ENCODE measurements around the gene CYBA. TPM values are rescaled to one million over a fixed set of nuclear protein-coding genes. Genes with fewer than 3 reads are reported as not detected.

The CYBA gene
- polyA plus RNA-seq, 1 donor from 2014 or later, result 6.3 TPM

DNA sequence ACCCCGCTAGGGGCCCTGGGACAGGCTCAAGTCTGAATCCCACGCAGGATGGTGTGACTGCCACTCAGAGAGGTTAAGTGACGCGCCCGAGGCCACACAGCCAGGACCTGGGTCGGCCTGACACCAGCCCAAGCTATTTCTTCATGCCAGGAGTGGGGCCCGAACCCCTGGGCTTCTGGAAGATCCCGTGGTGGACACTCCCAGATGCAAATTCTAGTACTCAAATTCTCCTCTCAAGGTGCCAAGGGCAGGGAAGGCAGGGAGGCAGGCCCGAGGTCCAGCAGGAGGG lies 7.3 kb downstream of the CYBA start:
- H3K9ac ChIP-seq (ENCODE audit: low read length), result no peak overlapping the region
- H3K4me3 ChIP-seq (ENCODE audit: low read length), result no peak overlapping the region
- H3K4me2 ChIP-seq (ENCODE audit: low read length), result no peak overlapping the region
- H3F3A ChIP-seq (ENCODE audit: insufficient read depth, low read length, poor library complexity, severe bottlenecking), result no peaks in the 10 kb centered on the region
- H3K27me3 ChIP-seq (ENCODE audit: insufficient read depth, low read depth, low read length), result no peaks in the 10 kb centered on the region
- H2AFZ ChIP-seq (ENCODE audit: low read depth, low read length), result no peak overlapping the region
- no peaks in the 10 kb centered on the region for H4K20me1 ChIP-seq (ENCODE audit: insufficient read depth)
- TF ChIP-seq RAD21 (conservative IDR thresholded peaks at IDR 0.05), result no peak
- no peak for TF ChIP-seq MXI1 (conservative IDR thresholded peaks at IDR 0.05; ENCODE audit: poor library complexity, severe bottlenecking)
- TF ChIP-seq POLR2AphosphoS5 (IDR thresholded peaks at IDR 0.05), result no peak
- no peak for TF ChIP-seq EP300 (conservative IDR thresholded peaks at IDR 0.05; ENCODE audit: poor library complexity, severe bottlenecking)
- TF ChIP-seq TAF1 (IDR thresholded peaks at IDR 0.05; ENCODE audit: low read depth), result no peak
- no peak for TF ChIP-seq SMC3 (conservative IDR thresholded peaks at IDR 0.05; ENCODE audit: poor library complexity)
- TF ChIP-seq, protein P1, sequence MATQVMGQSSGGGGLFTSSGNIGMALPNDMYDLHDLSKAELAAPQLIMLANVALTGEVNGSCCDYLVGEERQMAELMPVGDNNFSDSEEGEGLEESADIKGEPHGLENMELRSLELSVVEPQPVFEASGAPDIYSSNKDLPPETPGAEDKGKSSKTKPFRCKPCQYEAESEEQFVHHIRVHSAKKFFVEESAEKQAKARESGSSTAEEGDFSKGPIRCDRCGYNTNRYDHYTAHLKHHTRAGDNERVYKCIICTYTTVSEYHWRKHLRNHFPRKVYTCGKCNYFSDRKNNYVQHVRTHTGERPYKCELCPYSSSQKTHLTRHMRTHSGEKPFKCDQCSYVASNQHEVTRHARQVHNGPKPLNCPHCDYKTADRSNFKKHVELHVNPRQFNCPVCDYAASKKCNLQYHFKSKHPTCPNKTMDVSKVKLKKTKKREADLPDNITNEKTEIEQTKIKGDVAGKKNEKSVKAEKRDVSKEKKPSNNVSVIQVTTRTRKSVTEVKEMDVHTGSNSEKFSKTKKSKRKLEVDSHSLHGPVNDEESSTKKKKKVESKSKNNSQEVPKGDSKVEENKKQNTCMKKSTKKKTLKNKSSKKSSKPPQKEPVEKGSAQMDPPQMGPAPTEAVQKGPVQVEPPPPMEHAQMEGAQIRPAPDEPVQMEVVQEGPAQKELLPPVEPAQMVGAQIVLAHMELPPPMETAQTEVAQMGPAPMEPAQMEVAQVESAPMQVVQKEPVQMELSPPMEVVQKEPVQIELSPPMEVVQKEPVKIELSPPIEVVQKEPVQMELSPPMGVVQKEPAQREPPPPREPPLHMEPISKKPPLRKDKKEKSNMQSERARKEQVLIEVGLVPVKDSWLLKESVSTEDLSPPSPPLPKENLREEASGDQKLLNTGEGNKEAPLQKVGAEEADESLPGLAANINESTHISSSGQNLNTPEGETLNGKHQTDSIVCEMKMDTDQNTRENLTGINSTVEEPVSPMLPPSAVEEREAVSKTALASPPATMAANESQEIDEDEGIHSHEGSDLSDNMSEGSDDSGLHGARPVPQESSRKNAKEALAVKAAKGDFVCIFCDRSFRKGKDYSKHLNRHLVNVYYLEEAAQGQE (IDR thresholded peaks at IDR 0.05; ENCODE audit: borderline replicate concordance), result no peak
- TF ChIP-seq EZH2 (IDR thresholded peaks at IDR 0.05; ENCODE audit: borderline replicate concordance, insufficient read depth, low read length, poor library complexity, severe bottlenecking), result no peak
- TF ChIP-seq, protein P2, sequence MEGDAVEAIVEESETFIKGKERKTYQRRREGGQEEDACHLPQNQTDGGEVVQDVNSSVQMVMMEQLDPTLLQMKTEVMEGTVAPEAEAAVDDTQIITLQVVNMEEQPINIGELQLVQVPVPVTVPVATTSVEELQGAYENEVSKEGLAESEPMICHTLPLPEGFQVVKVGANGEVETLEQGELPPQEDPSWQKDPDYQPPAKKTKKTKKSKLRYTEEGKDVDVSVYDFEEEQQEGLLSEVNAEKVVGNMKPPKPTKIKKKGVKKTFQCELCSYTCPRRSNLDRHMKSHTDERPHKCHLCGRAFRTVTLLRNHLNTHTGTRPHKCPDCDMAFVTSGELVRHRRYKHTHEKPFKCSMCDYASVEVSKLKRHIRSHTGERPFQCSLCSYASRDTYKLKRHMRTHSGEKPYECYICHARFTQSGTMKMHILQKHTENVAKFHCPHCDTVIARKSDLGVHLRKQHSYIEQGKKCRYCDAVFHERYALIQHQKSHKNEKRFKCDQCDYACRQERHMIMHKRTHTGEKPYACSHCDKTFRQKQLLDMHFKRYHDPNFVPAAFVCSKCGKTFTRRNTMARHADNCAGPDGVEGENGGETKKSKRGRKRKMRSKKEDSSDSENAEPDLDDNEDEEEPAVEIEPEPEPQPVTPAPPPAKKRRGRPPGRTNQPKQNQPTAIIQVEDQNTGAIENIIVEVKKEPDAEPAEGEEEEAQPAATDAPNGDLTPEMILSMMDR (IDR thresholded peaks at IDR 0.05; ENCODE audit: poor library complexity, severe bottlenecking), result no peak
- H3K9me2 ChIP-seq (ENCODE audit: insufficient read depth, low read length), result no peaks in the 10 kb centered on the region
- H3K79me2 ChIP-seq (replicated peaks; ENCODE audit: insufficient read depth, low read length), result no peaks in the 10 kb centered on the region
- no peaks in the 10 kb centered on the region for H3K36me3 ChIP-seq (ENCODE audit: insufficient read depth, low read length)
- H3K9me3 ChIP-seq (ENCODE audit: low read length), result no peaks in the 10 kb centered on the region
- H3K27ac ChIP-seq (ENCODE audit: low read length), result no peak overlapping the region

DNA sequence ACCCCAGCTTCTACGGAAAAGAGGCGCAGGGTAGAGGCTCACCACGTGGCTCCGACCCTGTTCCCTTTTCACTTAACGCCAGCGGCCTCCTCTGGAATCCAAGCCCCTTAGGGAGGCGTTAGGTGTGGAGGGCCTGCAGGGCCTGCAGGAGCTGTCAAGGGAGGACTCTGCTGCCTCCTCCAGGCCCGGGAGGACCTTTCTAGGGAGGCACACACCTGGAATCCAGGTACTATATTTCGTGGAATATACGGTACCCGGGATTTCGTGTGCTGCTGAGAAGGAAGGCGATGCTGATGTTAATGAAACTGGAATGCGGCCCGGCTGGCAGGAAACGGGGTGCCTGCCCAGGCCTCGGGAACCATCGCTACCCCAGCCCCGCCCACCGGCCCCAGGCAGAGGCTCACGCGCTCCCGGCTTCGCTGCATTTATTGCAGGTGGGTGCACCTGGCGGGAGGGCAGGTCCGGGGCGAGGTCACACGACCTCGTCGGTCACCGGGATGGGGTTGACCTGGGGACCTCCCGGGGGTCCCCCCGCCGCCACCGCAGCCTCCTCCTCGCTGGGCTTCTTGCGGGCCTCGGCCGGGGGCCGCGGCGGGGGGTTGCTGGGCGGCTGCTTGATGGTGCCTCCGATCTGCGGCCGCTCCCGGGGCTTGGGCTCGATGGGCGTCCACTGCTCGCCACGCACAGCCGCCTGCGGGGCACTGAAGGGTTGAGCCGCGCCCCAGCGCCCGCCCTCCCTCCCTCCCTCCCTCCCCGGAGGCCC lies 7.8 kb downstream of the CYBA start:
- no peaks in the 10 kb centered on the region for H3K27me3 ChIP-seq (ENCODE audit: insufficient read depth, low read depth, low read length)
- H3K9me3 ChIP-seq (ENCODE audit: low read length), result no peaks in the 10 kb centered on the region
- H3K9ac ChIP-seq (ENCODE audit: low read length), result no peak overlapping the region
- H3K9me2 ChIP-seq (ENCODE audit: insufficient read depth, low read length), result no peaks in the 10 kb centered on the region
- no peak overlapping the region for H3K27ac ChIP-seq (ENCODE audit: low read length)
- no peak for TF ChIP-seq POLR2AphosphoS5 (IDR thresholded peaks at IDR 0.05)
- TF ChIP-seq EP300 (conservative IDR thresholded peaks at IDR 0.05; ENCODE audit: poor library complexity, severe bottlenecking), result no peak
- no peak for TF ChIP-seq SMC3 (conservative IDR thresholded peaks at IDR 0.05; ENCODE audit: poor library complexity)
- TF ChIP-seq RAD21 (conservative IDR thresholded peaks at IDR 0.05), result no peak
- TF ChIP-seq, protein P2 (IDR thresholded peaks at IDR 0.05; ENCODE audit: poor library complexity, severe bottlenecking), result no peak
- no peak for TF ChIP-seq TAF1 (IDR thresholded peaks at IDR 0.05; ENCODE audit: low read depth)
- TF ChIP-seq MXI1 (conservative IDR thresholded peaks at IDR 0.05; ENCODE audit: poor library complexity, severe bottlenecking), result no peak
- TF ChIP-seq, protein P1 (IDR thresholded peaks at IDR 0.05; ENCODE audit: borderline replicate concordance), result no peak
- TF ChIP-seq EZH2 (IDR thresholded peaks at IDR 0.05; ENCODE audit: borderline replicate concordance, insufficient read depth, low read length, poor library complexity, severe bottlenecking), result no peak
- H2AFZ ChIP-seq (ENCODE audit: low read depth, low read length), result no peak overlapping the region
- H3F3A ChIP-seq (ENCODE audit: insufficient read depth, low read length, poor library complexity, severe bottlenecking), result no peaks in the 10 kb centered on the region
- no peaks in the 10 kb centered on the region for H4K20me1 ChIP-seq (ENCODE audit: insufficient read depth)
- no peaks in the 10 kb centered on the region for H3K36me3 ChIP-seq (ENCODE audit: insufficient read depth, low read length)
- H3K4me2 ChIP-seq (ENCODE audit: low read length), result no peak overlapping the region
- H3K79me2 ChIP-seq (replicated peaks; ENCODE audit: insufficient read depth, low read length), result no peaks in the 10 kb centered on the region
- H3K4me3 ChIP-seq (ENCODE audit: low read length), result no peak overlapping the region
